Lower leg skin (tissue), 3 donors: ENCODE measurements around the gene MAP3K5.

ENCODE experiments used
- POLR2A ChIP-seq, 2 donors: fragments of 450-650 bp; IDR thresholded peaks; one replicate each; pipeline ENCODE4 v1.6.1; 2016 to 2017; ENCODE audit warnings: antibody characterized with exemption in 2 of 2, mild to moderate bottlenecking in 1 of 2, moderate library complexity in 1 of 2
- TF ChIP-seq, protein P1 (sequence below), 3 donors: fragments of 450-650 bp; IDR thresholded peaks; one replicate each; pipeline ENCODE4 v1.5.1; 2016; ENCODE audit warnings: antibody characterized with exemption in 3 of 3, mild to moderate bottlenecking in 3 of 3, moderate library complexity in 2 of 3

DNA sequence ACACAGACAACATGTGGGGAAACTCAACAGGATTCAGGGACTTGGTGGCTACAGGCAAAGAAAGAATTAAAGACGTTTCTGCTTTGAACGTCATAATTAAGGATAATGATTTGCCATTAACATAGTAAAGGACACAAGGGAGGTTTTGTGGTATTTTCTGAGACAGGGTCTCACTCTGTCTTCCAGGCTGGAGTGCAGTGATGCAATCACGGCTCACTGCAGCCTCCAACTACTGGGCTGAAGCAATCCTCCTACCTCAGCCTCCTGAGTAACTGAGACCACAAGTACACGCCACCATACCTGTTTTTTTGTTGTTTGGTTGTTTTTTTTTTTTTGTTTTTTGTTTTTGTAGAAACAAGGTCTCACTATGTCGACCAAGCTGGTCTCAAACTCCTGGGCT, 62.4 kb downstream of the MAP3K5 start:
- TF ChIP-seq, protein P1, sequence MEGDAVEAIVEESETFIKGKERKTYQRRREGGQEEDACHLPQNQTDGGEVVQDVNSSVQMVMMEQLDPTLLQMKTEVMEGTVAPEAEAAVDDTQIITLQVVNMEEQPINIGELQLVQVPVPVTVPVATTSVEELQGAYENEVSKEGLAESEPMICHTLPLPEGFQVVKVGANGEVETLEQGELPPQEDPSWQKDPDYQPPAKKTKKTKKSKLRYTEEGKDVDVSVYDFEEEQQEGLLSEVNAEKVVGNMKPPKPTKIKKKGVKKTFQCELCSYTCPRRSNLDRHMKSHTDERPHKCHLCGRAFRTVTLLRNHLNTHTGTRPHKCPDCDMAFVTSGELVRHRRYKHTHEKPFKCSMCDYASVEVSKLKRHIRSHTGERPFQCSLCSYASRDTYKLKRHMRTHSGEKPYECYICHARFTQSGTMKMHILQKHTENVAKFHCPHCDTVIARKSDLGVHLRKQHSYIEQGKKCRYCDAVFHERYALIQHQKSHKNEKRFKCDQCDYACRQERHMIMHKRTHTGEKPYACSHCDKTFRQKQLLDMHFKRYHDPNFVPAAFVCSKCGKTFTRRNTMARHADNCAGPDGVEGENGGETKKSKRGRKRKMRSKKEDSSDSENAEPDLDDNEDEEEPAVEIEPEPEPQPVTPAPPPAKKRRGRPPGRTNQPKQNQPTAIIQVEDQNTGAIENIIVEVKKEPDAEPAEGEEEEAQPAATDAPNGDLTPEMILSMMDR (IDR thresholded peaks at IDR 0.05) = no peak
- no peak for TF ChIP-seq POLR2A (IDR thresholded peaks at IDR 0.05)
